ENCODE measurements around the gene SHISA7. TPM values are rescaled to one million over a fixed set of nuclear protein-coding genes. Genes with fewer than 3 reads are reported as not detected.

SHISA7 gene
- total RNA-seq, 4 donors from 2014 or later = not detected

GRCh38 chr19:55482967-55483705 is 40.0 kb upstream of the SHISA7 start:
- DNase-seq = no peak
- 90% methylated on average over 8 of the region's 47 CpGs; no CpG with 5 or more reads in 1 of the 2 donors for WGBS, 2 donors
- TF ChIP-seq POLR2A (IDR thresholded peaks at IDR 0.05) (no peak), CTCF (IDR thresholded peaks at IDR 0.05) (no peak)
- Histone ChIP-seq H3K4me3 (no peak overlapping the region), H3K36me3 (peaks cover 0 to 37% (median 21%) of the 10 kb centered on the region in 3 donors), H3K27ac (no peak overlapping the region), H3K27me3 (no peaks in the 10 kb centered on the region), H3K4me1 (peaks cover 38 to 50% (median 38%) of the 10 kb centered on the region in 3 donors), H3K9me3 (no peaks in the 10 kb centered on the region)
- intact Hi-C loops (cut with DNase I) = no loop called here

GRCh38 chr19:55482156-55482961 is 39.3 kb upstream of the SHISA7 start:
- intact Hi-C loops (cut with DNase I) = no loop called here
- Histone ChIP-seq H3K27ac (no peak overlapping the region), H3K9me3 (no peaks in the 10 kb centered on the region), H3K36me3 (peaks cover 0 to 37% (median 21%) of the 10 kb centered on the region in 3 donors), H3K27me3 (no peaks in the 10 kb centered on the region), H3K4me3 (no peak overlapping the region), H3K4me1 (peaks cover 38 to 50% (median 45%) of the 10 kb centered on the region in 3 donors)
- 93% methylated on average over 3 of the region's 83 CpGs; no CpG with 5 or more reads in 1 of the 2 donors for WGBS, 2 donors
- TF ChIP-seq CTCF (IDR thresholded peaks at IDR 0.05) (no peak), POLR2A (IDR thresholded peaks at IDR 0.05) (no peak)
- no peak for DNase-seq

GRCh38 chr19:55481794-55482155 is 38.7 kb upstream of the SHISA7 start:
- H3K4me3 ChIP-seq = no peak overlapping the region
- TF ChIP-seq CTCF (IDR thresholded peaks at IDR 0.05) = no peak
- no peak for TF ChIP-seq POLR2A (IDR thresholded peaks at IDR 0.05)
- DNase-seq = no peak
- H3K27ac ChIP-seq = no peak overlapping the region
- H3K36me3 ChIP-seq = peaks cover 0 to 37% (median 21%) of the 10 kb centered on the region in 3 donors
- H3K4me1 ChIP-seq = peaks cover 33 to 49% (median 41%) of the 10 kb centered on the region in 3 donors
- H3K9me3 ChIP-seq = no peaks in the 10 kb centered on the region
- no peaks in the 10 kb centered on the region for H3K27me3 ChIP-seq
- 100% methylated on average over 3 of the region's 40 CpGs; no CpG with 5 or more reads in 1 of the 2 donors for WGBS, 2 donors
- intact Hi-C loops (cut with DNase I) = no loop called here

GRCh38 chr19:55481148-55481793 is 38.2 kb upstream of the SHISA7 start:
- intact Hi-C loops (cut with DNase I) = no loop called here
- no peak for TF ChIP-seq CTCF (IDR thresholded peaks at IDR 0.05)
- TF ChIP-seq POLR2A (IDR thresholded peaks at IDR 0.05) = no peak
- no peak for DNase-seq
- Histone ChIP-seq H3K27ac (no peak overlapping the region), H3K36me3 (peaks cover 0 to 37% (median 21%) of the 10 kb centered on the region in 3 donors), H3K4me1 (peaks cover 28 to 44% (median 36%) of the 10 kb centered on the region in 3 donors), H3K27me3 (no peaks in the 10 kb centered on the region), H3K4me3 (no peak overlapping the region), H3K9me3 (no peaks in the 10 kb centered on the region)
- 90 to 93% methylated on average over 14 to 26 of the region's 52 CpGs for WGBS, 2 donors

All from esophagus squamous epithelium (tissue), 5 donors.